SKM-1 treated with dmso at 0.1 percent for 144 hours (cell line): Measurements from ENCODE around the gene WWC1.
"Not testable (repeated sequence)": the region's sequence is repeated elsewhere in the genome, so short reads cannot be mapped to it uniquely, and the experiment has no call there.

Experiments used
- DNase-seq: peaks from one replicate; lab custom pipeline; 2025; ENCODE audit not compliant: unreplicated experiment; lab: John Stamatoyannopoulos, UW

WWC1 gene

GRCh38 chr5:168286386-168286785 is 5.1 kb upstream of the WWC1 start:
- no peak for DNase-seq

GRCh38 chr5:168286863-168287262 is 4.6 kb upstream of the WWC1 start:
- DNase-seq, result not testable (repeated sequence)

- DNase-seq, result no peak
Observed at GRCh38 chr5:168287362-168287761, 4.1 kb upstream of the WWC1 start.

GRCh38 chr5:168288349-168289245 is 2.8 kb upstream of the WWC1 start:
- no peak for DNase-seq

GRCh38 chr5:168290902-168291341 is 523 bp upstream of the WWC1 start:
- DNase-seq, result no peak

GRCh38 chr5:168291964-168292785 is 730 bp downstream of the WWC1 start:
- no peak for DNase-seq

GRCh38 chr5:168292786-168293696 is 1.6 kb downstream of the WWC1 start:
- no peak for DNase-seq

GRCh38 chr5:168295574-168296201 is 4.2 kb downstream of the WWC1 start:
- no peak for DNase-seq

- no peak for DNase-seq
Observed at GRCh38 chr5:168296682-168297081, 5.2 kb downstream of the WWC1 start.

- no peak for DNase-seq
Observed at GRCh38 chr5:168298949-168299348, 7.5 kb downstream of the WWC1 start.

- no peak for DNase-seq
Observed at GRCh38 chr5:168299372-168299771, 7.9 kb downstream of the WWC1 start.

- DNase-seq, result no peak
Observed at GRCh38 chr5:168300326-168301182, 9.1 kb downstream of the WWC1 start.

GRCh38 chr5:168301593-168302390 is 10.3 kb downstream of the WWC1 start:
- DNase-seq, result no peak

- no peak for DNase-seq
Observed at GRCh38 chr5:168302785-168303184, 11.3 kb downstream of the WWC1 start.

GRCh38 chr5:168303393-168304025 is 12.1 kb downstream of the WWC1 start:
- no peak for DNase-seq

- DNase-seq, result no peak
Observed at GRCh38 chr5:168304349-168304748, 12.9 kb downstream of the WWC1 start.

- DNase-seq, result no peak
Observed at GRCh38 chr5:168305281-168305680, 13.8 kb downstream of the WWC1 start.

GRCh38 chr5:168307022-168307421 is 15.6 kb downstream of the WWC1 start:
- DNase-seq, result no peak
